ENCODE measurements around the gene PYGB.

- TF ChIP-seq POU6F1 (CRISPR knock-in tag; IDR thresholded peaks at IDR 0.05; ENCODE audit: borderline replicate concordance, low read depth) (no peak), ARNTL (CRISPR knock-in tag; IDR thresholded peaks at IDR 0.05; ENCODE audit: borderline replicate concordance, low read depth) (no peak), CSRNP3 (CRISPR knock-in tag; IDR thresholded peaks at IDR 0.05) (no peak), ZNF565 (CRISPR knock-in tag; conservative IDR thresholded peaks at IDR 0.05; ENCODE audit: low read depth) (no peak), ZFP3 (CRISPR knock-in tag; IDR thresholded peaks at IDR 0.05) (no peak), ZNF8 (CRISPR knock-in tag; IDR thresholded peaks at IDR 0.05) (no peak), ZFP30 (CRISPR knock-in tag; IDR thresholded peaks at IDR 0.05) (no peak), SNAI2 (CRISPR knock-in tag; IDR thresholded peaks at IDR 0.05) (no peak), BACH2 (CRISPR knock-in tag; IDR thresholded peaks at IDR 0.05; ENCODE audit: borderline replicate concordance) (no peak), CREB5 (CRISPR knock-in tag; IDR thresholded peaks at IDR 0.05; ENCODE audit: low read depth) (no peak), TSHZ2 (CRISPR knock-in tag; IDR thresholded peaks at IDR 0.05) (no peak), TOX (CRISPR knock-in tag; IDR thresholded peaks at IDR 0.05; ENCODE audit: borderline replicate concordance) (no peak), GLIS3 (CRISPR knock-in tag; IDR thresholded peaks at IDR 0.05) (no peak)
Measured at GRCh38 chr20:25258828-25259227, 10.9 kb downstream of the PYGB start.
